HepG2 (cell line): ENCODE data around the gene PFKP. TPM values are rescaled to one million over a fixed set of nuclear protein-coding genes. Genes with fewer than 3 reads are reported as not detected.

Source experiments
- ATRX ChIP-seq: sonication (generic); formaldehyde crosslinking; IDR thresholded peaks from 2 replicates; pipeline ENCODE4 v1.4.0; 2020; ENCODE audit warnings: missing genetic modification reagents, borderline replicate concordance
- GATAD1 ChIP-seq: IDR thresholded peaks from 2 replicates; pipeline ENCODE4 v1.6.1; 2016; ENCODE audit warnings: missing genetic modification reagents, missing compliant biosample characterization
- KLF13 ChIP-seq: sonication (generic); formaldehyde crosslinking; IDR thresholded peaks from 2 replicates; pipeline ENCODE4 v1.4.0; 2020; ENCODE audit warnings: mild to moderate bottlenecking, missing genetic modification reagents
- RARG ChIP-seq: sonication (generic); formaldehyde crosslinking; IDR thresholded peaks from 2 replicates; pipeline ENCODE4 v1.4.0; 2020; ENCODE audit warnings: low read depth, mild to moderate bottlenecking, missing genetic modification reagents
- RORA ChIP-seq: sonication (generic); formaldehyde crosslinking; IDR thresholded peaks from 2 replicates; pipeline ENCODE4 v1.5.0; 2020; ENCODE audit warnings: mild to moderate bottlenecking, missing genetic modification reagents, moderate library complexity
- SIN3A ChIP-seq: IDR thresholded peaks from 2 replicates; pipeline ENCODE4 v1.6.1; 2011; ENCODE audit warnings: low read depth, mild to moderate bottlenecking, control low read depth, low read length, borderline replicate concordance
- TP53 ChIP-seq: sonication (generic); formaldehyde crosslinking; conservative IDR thresholded peaks from 2 replicates; pipeline ENCODE4 v1.4.0; 2020; ENCODE audit warnings: missing genetic modification reagents
- U2AF1 ChIP-seq: fragments of 200-400 bp; formaldehyde crosslinking; optimal IDR thresholded peaks from 2 replicates; pipeline ENCODE3; 2017; ENCODE audit warnings: mild to moderate bottlenecking, low read depth, low read length
- ZNF543 ChIP-seq: sonication (generic); formaldehyde crosslinking; IDR thresholded peaks from 2 replicates; pipeline ENCODE4 v1.4.0; 2020; ENCODE audit warnings: mild to moderate bottlenecking, missing genetic modification reagents
- ZNF615 ChIP-seq: sonication (generic); formaldehyde crosslinking; IDR thresholded peaks from 2 replicates; pipeline ENCODE4 v1.5.0; 2020; ENCODE audit warnings: mild to moderate bottlenecking, missing genetic modification reagents, borderline replicate concordance
- ZNF672 ChIP-seq: sonication (generic); formaldehyde crosslinking; IDR thresholded peaks from 2 replicates; pipeline ENCODE4 v1.8.1; 2022; ENCODE audit warnings: missing genetic modification reagents
- ZSCAN9 ChIP-seq: IDR thresholded peaks from 2 replicates; pipeline ENCODE4 v1.6.1; 2016; ENCODE audit warnings: borderline replicate concordance
- polyA plus RNA-seq, 8 experiments: library from polyadenylated mRNA; depleted of rRNA in 3 of 8; stranded (reverse) in 7 of 8; unstranded in 1 of 8; fragments of >200 nt; fragmentation: Illumina TruSeq in 4 of 8; extraction: Trizol in 4 of 8; gene quantifications; 2 replicates each; pipeline versions ENCODE4 v1.2.1 to v1.2.3, GENCODE V29; 2011 to 2016; ENCODE audit warnings: low read depth in 4 of 8, missing spikeins in 1 of 8, mixed read lengths in 1 of 8; ENCODE audit not compliant: insufficient read depth in 1 of 8
- total RNA-seq, 5 experiments: library from RNA; depleted of rRNA; stranded (reverse); fragments of >200 nt; fragmentation: Illumina TruSeq; extraction: Trizol; gene quantifications; 2 replicates each; pipeline ENCODE4 v1.2.3, GENCODE V29; 2016; ENCODE audit warnings: low read depth in 1 of 5
- TF ChIP-seq, protein P1 (sequence below): sonication (generic); formaldehyde crosslinking; IDR thresholded peaks from 2 replicates; pipeline ENCODE4 v1.4.0; 2020; ENCODE audit warnings: missing genetic modification reagents
- TF ChIP-seq, protein P2 (sequence below): IDR thresholded peaks from 2 replicates; pipeline ENCODE4 v1.6.1; 2016
- TF ChIP-seq, protein P3 (sequence below): sonication (generic); formaldehyde crosslinking; IDR thresholded peaks from one replicate; pipeline ENCODE4 v1.5.1; 2020; ENCODE audit warnings: mild to moderate bottlenecking, missing genetic modification reagents; ENCODE audit errors: not compliant biosample characterization
- TF ChIP-seq, protein P4 (sequence below): sonication (generic); formaldehyde crosslinking; IDR thresholded peaks from 2 replicates; pipeline ENCODE4 v1.5.1; 2020; ENCODE audit warnings: missing genetic modification reagents, mild to moderate bottlenecking, borderline replicate concordance
- TF ChIP-seq, protein P5 (sequence below): IDR thresholded peaks from 2 replicates; pipeline ENCODE4 v1.6.1; 2016; ENCODE audit warnings: mild to moderate bottlenecking, missing biosample characterization, missing genetic modification reagents

Gene PFKP
- total and polyA plus RNA-seq, 2 of the 13 experiments (the other 11 are each of a cell fraction or from before 2014, with no cell fraction given), result 0.80 to 2.4 TPM

DNA sequence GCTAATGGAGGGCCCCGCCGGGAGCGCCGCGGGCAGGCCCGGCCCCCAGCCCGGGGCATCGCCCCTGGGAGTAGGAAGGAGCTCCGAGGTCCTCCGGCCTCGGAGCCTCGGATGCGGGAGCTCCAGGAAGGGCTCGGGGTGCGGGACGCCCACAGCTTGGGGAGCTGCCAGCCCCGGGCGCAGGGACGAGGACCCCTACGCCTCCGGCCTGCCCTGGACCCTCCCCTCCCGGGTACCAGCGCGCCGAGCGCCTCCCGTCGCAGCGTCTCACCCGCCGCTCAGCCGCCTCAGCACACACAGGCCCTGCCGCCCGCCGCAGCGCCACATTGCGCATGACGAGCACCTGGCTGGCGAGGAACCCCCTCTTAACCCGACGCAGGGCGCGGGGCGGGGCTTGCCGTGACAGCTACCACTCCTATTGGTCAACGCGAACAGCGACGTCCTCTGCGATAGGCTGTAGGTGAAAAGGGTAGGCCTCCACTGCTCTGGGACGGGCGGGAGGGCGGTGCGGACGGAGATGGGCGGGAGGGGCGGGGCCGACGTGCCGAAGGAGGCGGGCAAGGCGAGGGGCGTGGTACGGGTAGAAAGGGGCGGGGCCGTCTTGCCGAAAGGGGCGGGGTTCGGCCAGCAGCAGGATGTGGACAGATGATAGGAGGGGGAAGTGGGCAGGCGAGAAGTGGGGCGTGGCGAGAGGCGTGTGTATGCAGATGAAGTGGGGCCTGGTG lies 105.3 kb downstream of the PFKP start, which contains the start of gene PITRM1 (continued):
- TF ChIP-seq TP53 (CRISPR knock-in tag) (no peak), RARG (CRISPR knock-in tag) (no peak), ATRX (no peak), KLF13 (CRISPR knock-in tag) (no peak), RORA (CRISPR knock-in tag) (no peak), ZNF672 (CRISPR knock-in tag) (no peak), ZNF543 (CRISPR knock-in tag) (peak; percentile 73; the same call in 1 of the 2 replicates), SIN3A (peak; percentile 86; the same call in 1 of the 2 replicates), GATAD1 (peak; percentile 67), U2AF1 (no peak), ZNF615 (CRISPR knock-in tag) (no peak), ZSCAN9 (CRISPR knock-in tag) (peak; percentile 71; the same call in 1 of the 2 replicates)
- TF ChIP-seq, protein P1, sequence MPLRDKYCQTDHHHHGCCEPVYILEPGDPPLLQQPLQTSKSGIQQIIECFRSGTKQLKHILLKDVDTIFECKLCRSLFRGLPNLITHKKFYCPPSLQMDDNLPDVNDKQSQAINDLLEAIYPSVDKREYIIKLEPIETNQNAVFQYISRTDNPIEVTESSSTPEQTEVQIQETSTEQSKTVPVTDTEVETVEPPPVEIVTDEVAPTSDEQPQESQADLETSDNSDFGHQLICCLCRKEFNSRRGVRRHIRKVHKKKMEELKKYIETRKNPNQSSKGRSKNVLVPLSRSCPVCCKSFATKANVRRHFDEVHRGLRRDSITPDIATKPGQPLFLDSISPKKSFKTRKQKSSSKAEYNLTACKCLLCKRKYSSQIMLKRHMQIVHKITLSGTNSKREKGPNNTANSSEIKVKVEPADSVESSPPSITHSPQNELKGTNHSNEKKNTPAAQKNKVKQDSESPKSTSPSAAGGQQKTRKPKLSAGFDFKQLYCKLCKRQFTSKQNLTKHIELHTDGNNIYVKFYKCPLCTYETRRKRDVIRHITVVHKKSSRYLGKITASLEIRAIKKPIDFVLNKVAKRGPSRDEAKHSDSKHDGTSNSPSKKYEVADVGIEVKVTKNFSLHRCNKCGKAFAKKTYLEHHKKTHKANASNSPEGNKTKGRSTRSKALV, result no peak
- TF ChIP-seq, protein P2, sequence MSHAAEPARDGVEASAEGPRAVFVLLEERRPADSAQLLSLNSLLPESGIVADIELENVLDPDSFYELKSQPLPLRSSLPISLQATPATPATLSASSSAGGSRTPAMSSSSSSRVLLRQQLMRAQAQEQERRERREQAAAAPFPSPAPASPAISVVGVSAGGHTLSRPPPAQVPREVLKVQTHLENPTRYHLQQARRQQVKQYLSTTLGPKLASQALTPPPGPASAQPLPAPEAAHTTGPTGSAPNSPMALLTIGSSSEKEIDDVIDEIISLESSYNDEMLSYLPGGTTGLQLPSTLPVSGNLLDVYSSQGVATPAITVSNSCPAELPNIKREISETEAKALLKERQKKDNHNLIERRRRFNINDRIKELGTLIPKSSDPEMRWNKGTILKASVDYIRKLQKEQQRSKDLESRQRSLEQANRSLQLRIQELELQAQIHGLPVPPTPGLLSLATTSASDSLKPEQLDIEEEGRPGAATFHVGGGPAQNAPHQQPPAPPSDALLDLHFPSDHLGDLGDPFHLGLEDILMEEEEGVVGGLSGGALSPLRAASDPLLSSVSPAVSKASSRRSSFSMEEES (CRISPR knock-in tag), result peak; percentile 70; the same call in 1 of the 2 replicates
- TF ChIP-seq, protein P3, sequence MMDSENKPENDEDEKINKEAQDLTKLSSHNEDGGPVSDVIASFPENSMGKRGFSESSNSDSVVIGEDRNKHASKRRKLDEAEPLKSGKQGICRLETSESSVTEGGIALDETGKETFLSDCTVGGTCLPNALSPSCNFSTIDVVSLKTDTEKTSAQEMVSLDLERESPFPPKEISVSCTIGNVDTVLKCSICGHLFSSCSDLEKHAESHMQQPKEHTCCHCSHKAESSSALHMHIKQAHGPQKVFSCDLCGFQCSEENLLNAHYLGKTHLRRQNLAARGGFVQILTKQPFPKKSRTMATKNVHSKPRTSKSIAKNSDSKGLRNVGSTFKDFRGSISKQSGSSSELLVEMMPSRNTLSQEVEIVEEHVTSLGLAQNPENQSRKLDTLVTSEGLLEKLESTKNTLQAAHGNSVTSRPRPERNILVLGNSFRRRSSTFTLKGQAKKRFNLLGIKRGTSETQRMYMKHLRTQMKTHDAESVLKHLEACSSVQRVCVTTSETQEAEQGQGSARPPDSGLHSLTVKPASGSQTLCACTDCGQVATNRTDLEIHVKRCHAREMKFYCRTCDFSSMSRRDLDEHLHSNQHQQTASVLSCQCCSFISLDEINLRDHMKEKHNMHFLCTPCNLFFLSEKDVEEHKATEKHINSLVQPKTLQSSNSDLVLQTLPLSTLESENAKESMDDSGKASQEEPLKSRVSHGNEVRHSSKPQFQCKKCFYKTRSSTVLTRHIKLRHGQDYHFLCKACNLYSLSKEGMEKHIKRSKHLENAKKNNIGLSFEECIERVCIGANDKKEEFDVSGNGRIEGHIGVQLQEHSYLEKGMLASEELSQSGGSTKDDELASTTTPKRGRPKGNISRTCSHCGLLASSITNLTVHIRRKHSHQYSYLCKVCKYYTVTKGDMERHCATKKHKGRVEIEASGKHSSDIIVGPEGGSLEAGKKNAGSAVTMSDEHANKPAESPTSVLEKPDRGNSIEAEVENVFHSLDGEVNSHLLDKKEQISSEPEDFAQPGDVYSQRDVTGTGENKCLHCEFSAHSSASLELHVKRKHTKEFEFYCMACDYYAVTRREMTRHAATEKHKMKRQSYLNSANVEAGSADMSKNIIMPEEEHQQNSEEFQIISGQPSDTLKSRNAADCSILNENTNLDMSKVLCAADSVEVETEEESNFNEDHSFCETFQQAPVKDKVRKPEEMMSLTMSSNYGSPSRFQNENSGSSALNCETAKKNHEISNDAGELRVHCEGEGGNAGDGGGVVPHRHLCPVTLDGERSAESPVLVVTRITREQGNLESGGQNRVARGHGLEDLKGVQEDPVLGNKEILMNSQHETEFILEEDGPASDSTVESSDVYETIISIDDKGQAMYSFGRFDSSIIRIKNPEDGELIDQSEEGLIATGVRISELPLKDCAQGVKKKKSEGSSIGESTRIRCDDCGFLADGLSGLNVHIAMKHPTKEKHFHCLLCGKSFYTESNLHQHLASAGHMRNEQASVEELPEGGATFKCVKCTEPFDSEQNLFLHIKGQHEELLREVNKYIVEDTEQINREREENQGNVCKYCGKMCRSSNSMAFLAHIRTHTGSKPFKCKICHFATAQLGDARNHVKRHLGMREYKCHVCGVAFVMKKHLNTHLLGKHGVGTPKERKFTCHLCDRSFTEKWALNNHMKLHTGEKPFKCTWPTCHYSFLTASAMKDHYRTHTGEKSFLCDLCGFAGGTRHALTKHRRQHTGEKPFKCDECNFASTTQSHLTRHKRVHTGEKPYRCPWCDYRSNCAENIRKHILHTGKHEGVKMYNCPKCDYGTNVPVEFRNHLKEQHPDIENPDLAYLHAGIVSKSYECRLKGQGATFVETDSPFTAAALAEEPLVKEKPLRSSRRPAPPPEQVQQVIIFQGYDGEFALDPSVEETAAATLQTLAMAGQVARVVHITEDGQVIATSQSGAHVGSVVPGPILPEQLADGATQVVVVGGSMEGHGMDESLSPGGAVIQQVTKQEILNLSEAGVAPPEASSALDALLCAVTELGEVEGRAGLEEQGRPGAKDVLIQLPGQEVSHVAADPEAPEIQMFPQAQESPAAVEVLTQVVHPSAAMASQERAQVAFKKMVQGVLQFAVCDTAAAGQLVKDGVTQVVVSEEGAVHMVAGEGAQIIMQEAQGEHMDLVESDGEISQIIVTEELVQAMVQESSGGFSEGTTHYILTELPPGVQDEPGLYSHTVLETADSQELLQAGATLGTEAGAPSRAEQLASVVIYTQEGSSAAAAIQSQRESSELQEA (CRISPR knock-in tag), result peak; percentile 23
- TF ChIP-seq, protein P4, sequence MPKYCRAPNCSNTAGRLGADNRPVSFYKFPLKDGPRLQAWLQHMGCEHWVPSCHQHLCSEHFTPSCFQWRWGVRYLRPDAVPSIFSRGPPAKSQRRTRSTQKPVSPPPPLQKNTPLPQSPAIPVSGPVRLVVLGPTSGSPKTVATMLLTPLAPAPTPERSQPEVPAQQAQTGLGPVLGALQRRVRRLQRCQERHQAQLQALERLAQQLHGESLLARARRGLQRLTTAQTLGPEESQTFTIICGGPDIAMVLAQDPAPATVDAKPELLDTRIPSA (CRISPR knock-in tag), result no peak
- TF ChIP-seq, protein P5, sequence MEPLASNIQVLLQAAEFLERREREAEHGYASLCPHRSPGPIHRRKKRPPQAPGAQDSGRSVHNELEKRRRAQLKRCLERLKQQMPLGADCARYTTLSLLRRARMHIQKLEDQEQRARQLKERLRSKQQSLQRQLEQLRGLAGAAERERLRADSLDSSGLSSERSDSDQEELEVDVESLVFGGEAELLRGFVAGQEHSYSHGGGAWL (CRISPR knock-in tag), result peak; percentile 90
